Left lung (tissue), 10 donors: ENCODE measurements around the gene SENP7. TPM values are rescaled to one million over a fixed set of nuclear protein-coding genes. Genes with fewer than 3 reads are reported as not detected.
"Not testable (repeated sequence)": the region's sequence is repeated elsewhere in the genome, so short reads cannot be mapped to it uniquely, and the experiment has no call there.

ENCODE experiments used
- ATAC-seq: fragments of 200-7000 bp; cut with Tn5 transposase; one replicate; pipeline ENCODE4 v1.9.1; 2020; ENCODE audit warnings: moderate library complexity
- DNase-seq, 4 donors: peaks; one replicate each; pipeline ENCODE4 v3.0.0-alpha.2; 2013 to 2020
- H3K27ac ChIP-seq, 2 donors: fragments of 200-600 bp; sonication (generic) in 1 of 2; one replicate each; pipeline versions ENCODE4 v1.5.0 to v1.8.0; 2020 to 2021
- H3K27me3 ChIP-seq, 2 donors: fragments of 200-600 bp; sonication (generic) in 1 of 2; one replicate each; pipeline versions ENCODE4 v1.5.0 to v1.8.0; 2020 to 2021
- H3K36me3 ChIP-seq, 2 donors: fragments of 200-600 bp; sonication (generic) in 1 of 2; one replicate each; pipeline versions ENCODE4 v1.5.0 to v1.8.0; 2020 to 2021
- H3K4me1 ChIP-seq, 2 donors: fragments of 200-600 bp; one replicate each; pipeline ENCODE4 v1.8.0; 2021
- H3K4me3 ChIP-seq, 2 donors: fragments of 200-600 bp; sonication (generic) in 1 of 2; one replicate each; pipeline versions ENCODE4 v1.5.0 to v1.8.0; 2020 to 2021; ENCODE audit warnings: mild to moderate bottlenecking in 1 of 2
- H3K9me3 ChIP-seq, 2 donors: fragments of 200-600 bp; sonication (generic) in 1 of 2; one replicate each; pipeline versions ENCODE4 v1.5.0 to v1.8.0; 2020 to 2021
- intact Hi-C, 2 donors: fragments of 100-400 bp; cut with DNase I; formaldehyde crosslinking; loops; one replicate each; pipeline versions ENCODE4 v1.11.2 to v1.14.2; 2022
- polyA plus RNA-seq, 6 donors: library from polyadenylated mRNA; unstranded; fragments of 120-200 nt; gene quantifications; one replicate each; pipeline ENCODE4 v1.2.1, GENCODE V29; 2013; ENCODE audit not compliant: insufficient read length in 6 of 6
- total RNA-seq, 2 donors: library from RNA; stranded (reverse); fragmentation: NEBNext Ultra II Directional; extraction: Animal tissue kit (Norgen Biotek cat#: 25700); gene quantifications; one replicate each; pipeline ENCODE4 v1.2.1, GENCODE V29; 2021
- TF ChIP-seq, protein P1 (sequence below), 2 donors: fragments of 200-600 bp; sonication (generic) in 1 of 2; IDR thresholded peaks; one replicate each; pipeline versions ENCODE4 v1.5.0 to v1.8.0; 2021; ENCODE audit warnings: antibody characterized with exemption in 2 of 2
- donor health status: DM: no; HTN: yes; CAD: no.
- donor health status: DM: no; HTN: no; CAD: no.

Gene SENP7
- total and polyA plus RNA-seq, 8 donors, result 13.2 to 106 (median 98.4) TPM

DNA sequence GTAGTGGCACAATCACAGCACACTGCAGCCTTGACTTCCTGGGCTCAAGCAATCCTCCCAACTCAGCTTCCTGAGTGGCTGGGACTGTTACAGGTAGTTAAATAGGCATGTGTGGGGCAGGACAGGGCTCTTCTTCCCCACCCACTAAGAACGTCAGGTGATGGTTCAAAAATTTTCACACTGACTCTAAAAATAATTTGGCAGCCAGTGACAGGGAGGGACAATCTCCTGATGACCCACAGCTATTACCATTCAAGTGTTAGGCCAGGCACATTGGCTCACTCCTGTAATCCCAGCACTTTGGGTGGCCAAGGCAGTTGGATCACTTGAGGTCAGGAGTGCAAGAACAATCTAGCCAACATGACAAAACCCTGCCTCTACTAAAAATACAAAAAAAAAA, 36.5 kb upstream of the SENP7 start:
- Histone ChIP-seq H3K27me3 (no peaks in the 10 kb centered on the region), H3K9me3 (no peaks in the 10 kb centered on the region), H3K36me3 (no peaks in the 10 kb centered on the region), H3K4me1 (no peaks in the 10 kb centered on the region), H3K27ac (no peak overlapping the region), H3K4me3 (no peak overlapping the region)
- intact Hi-C loops, result no loop called here
- TF ChIP-seq, protein P1, sequence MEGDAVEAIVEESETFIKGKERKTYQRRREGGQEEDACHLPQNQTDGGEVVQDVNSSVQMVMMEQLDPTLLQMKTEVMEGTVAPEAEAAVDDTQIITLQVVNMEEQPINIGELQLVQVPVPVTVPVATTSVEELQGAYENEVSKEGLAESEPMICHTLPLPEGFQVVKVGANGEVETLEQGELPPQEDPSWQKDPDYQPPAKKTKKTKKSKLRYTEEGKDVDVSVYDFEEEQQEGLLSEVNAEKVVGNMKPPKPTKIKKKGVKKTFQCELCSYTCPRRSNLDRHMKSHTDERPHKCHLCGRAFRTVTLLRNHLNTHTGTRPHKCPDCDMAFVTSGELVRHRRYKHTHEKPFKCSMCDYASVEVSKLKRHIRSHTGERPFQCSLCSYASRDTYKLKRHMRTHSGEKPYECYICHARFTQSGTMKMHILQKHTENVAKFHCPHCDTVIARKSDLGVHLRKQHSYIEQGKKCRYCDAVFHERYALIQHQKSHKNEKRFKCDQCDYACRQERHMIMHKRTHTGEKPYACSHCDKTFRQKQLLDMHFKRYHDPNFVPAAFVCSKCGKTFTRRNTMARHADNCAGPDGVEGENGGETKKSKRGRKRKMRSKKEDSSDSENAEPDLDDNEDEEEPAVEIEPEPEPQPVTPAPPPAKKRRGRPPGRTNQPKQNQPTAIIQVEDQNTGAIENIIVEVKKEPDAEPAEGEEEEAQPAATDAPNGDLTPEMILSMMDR (IDR thresholded peaks at IDR 0.05), result no peak
- ATAC-seq (no peak), DNase-seq (no peak)

GRCh38 chr3:101548527-101549105, 35.6 kb upstream of the SENP7 start:
- H3K27me3 ChIP-seq, result no peaks in the 10 kb centered on the region
- DNase-seq, result no peak
- no peak for ATAC-seq
- intact Hi-C loops, result no loop called here
- TF ChIP-seq, protein P1 (IDR thresholded peaks at IDR 0.05), result no peak
- no peak overlapping the region for H3K27ac ChIP-seq
- H3K9me3 ChIP-seq, result no peaks in the 10 kb centered on the region
- no peak overlapping the region for H3K4me3 ChIP-seq
- H3K36me3 ChIP-seq, result no peaks in the 10 kb centered on the region
- no peaks in the 10 kb centered on the region for H3K4me1 ChIP-seq

DNA sequence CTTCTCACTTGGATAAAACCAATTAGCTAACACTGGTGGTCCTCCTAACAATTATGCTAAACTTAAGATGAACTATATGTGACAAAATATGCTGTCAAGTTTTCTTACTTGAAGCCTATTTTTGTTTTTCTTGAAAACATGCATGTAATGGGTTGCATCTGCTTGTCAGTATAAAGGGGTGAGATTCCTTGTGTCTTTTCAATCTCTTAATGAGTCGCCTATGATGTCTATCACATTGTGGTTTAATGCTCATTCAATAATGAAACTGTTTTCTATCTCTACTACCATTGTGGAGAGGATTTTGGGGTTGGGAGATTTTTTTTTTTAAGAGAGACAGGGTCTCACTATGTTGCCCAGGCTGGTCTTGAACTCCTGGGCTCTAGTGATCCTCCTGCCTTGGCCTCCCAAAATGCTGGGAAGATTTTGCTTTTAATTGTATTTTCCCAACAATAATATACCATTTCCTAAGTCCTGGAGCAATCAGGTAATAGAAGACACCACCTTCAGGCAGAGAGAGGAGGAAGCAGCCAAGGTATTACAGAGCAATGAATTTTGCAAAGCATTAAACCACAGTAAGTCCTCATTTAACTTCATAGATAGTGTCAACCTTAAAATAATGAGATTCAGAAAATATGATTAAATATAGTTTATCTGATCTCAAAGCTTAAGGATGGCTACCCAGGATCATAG, 31.3 kb upstream of the SENP7 start:
- Histone ChIP-seq H3K9me3 (no peaks in the 10 kb centered on the region), H3K27me3 (no peaks in the 10 kb centered on the region), H3K36me3 (no peaks in the 10 kb centered on the region), H3K4me1 (no peaks in the 10 kb centered on the region), H3K4me3 (no peak overlapping the region), H3K27ac (no peak overlapping the region)
- TF ChIP-seq, protein P1 (IDR thresholded peaks at IDR 0.05), result no peak
- ATAC-seq (no peak), DNase-seq (peak in 2 of 4 donors; percentile 48 to 49)
- intact Hi-C loops, result no loop called here

DNA sequence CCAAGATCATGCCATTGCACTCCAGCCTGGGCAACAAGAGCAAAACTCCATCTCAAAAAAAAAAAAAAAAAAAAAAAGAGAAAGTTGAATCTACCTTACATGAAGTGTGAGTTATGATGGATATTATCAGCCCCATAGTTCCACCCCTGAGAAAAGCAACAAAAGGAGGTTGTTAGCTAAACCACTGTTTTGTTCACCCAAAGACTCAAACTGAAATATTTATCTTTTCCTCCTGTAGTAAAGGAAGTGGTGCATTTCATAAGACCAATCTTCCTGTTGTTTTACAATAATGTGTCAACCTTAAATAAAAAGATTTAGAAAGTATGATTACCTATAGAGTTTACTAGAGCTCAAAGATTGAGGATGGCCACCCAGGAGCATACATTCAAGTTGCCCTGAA, 29.9 kb upstream of the SENP7 start:
- DNase-seq, result no peak
- intact Hi-C loops, result no loop called here
- no peak overlapping the region for H3K27ac ChIP-seq
- no peak for ATAC-seq
- H3K9me3 ChIP-seq, result no peaks in the 10 kb centered on the region
- no peaks in the 10 kb centered on the region for H3K27me3 ChIP-seq
- H3K4me3 ChIP-seq, result no peak overlapping the region
- no peaks in the 10 kb centered on the region for H3K4me1 ChIP-seq
- no peaks in the 10 kb centered on the region for H3K36me3 ChIP-seq
- TF ChIP-seq, protein P1 (IDR thresholded peaks at IDR 0.05), result no peak

DNA sequence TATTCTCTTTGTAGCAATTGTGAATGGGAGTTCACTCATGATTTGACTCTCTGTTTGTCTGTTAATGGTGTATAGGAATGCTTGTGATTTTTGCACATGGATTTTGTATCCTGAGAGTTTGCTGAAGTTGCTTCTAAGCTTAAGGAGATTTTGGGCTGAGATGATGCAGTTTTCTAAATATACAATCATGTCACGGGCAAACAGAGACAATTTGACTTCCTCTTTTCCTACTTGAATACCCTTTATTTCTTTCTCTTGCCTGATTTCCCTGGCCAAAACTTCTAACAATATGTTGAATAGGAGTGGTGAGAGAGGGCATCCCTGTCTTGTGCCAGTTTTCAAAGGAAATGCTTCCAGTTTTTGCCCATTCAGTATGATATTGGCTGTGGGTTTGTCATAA, 23.9 kb upstream of the SENP7 start:
- ATAC-seq, H3K36me3 ChIP-seq, H3K27me3 ChIP-seq, H3K4me3 ChIP-seq, H3K4me1 ChIP-seq, H3K27ac ChIP-seq, intact Hi-C loops, H3K9me3 ChIP-seq, DNase-seq: not testable (repeated sequence)

GRCh38 chr3:101536266-101536665, 23.3 kb upstream of the SENP7 start:
- Histone ChIP-seq H3K4me1 (no peaks in the 10 kb centered on the region), H3K27me3 (no peaks in the 10 kb centered on the region), H3K4me3 (no peak overlapping the region), H3K36me3 (no peaks in the 10 kb centered on the region), H3K9me3 (no peaks in the 10 kb centered on the region), H3K27ac (no peak overlapping the region)
- intact Hi-C loops, result no loop called here
- no peak for ATAC-seq
- no peak for DNase-seq
- TF ChIP-seq, protein P1 (IDR thresholded peaks at IDR 0.05), result no peak
